Neural crest cell (in vitro differentiated cells): ENCODE data around the gene KLHL13. TPM values are rescaled to one million over a fixed set of nuclear protein-coding genes. Genes with fewer than 3 reads are reported as not detected.

ENCODE experiments used
- DNase-seq: peaks from one replicate; pipeline ENCODE4 v3.0.0; 2021; ENCODE audit warnings: low read depth, mixed read lengths, low spot score
- H3K27ac Mint-ChIP-seq: one replicate; pipeline ENCODE4 v1.8.0; 2021; ENCODE audit warnings: mild to moderate bottlenecking, mixed read lengths; ENCODE audit not compliant: unreplicated experiment
- H3K27me3 Mint-ChIP-seq: 2 replicates; pipeline ENCODE4 v1.8.0; 2021; ENCODE audit warnings: low read depth, mild to moderate bottlenecking, mixed read lengths
- H3K36me3 Mint-ChIP-seq: 2 replicates; pipeline ENCODE4 v1.8.0; 2021; ENCODE audit warnings: low read depth, mild to moderate bottlenecking, mixed read lengths
- H3K4me1 Mint-ChIP-seq: 2 replicates; pipeline ENCODE4 v1.8.0; 2021; ENCODE audit warnings: mixed read lengths
- H3K4me3 Mint-ChIP-seq: one replicate; pipeline ENCODE4 v1.8.0; 2021; ENCODE audit warnings: mild to moderate bottlenecking, mixed read lengths
- H3K9me3 Mint-ChIP-seq: 2 replicates; pipeline ENCODE4 v1.8.0; 2021; ENCODE audit warnings: mixed read lengths
- CTCF ChIP-seq: fragments of 200-600 bp; sonication (generic); conservative IDR thresholded peaks from 2 replicates; pipeline ENCODE4 v1.5.0; 2021; ENCODE audit warnings: antibody characterized with exemption, mild to moderate bottlenecking
- total RNA-seq: library from RNA; stranded (reverse); gene quantifications from 2 replicates; pipeline ENCODE4 v1.2.1, GENCODE V29; 2021

The KLHL13 gene
- total RNA-seq, 1 donor from 2014 or later: 13.2 TPM

DNA sequence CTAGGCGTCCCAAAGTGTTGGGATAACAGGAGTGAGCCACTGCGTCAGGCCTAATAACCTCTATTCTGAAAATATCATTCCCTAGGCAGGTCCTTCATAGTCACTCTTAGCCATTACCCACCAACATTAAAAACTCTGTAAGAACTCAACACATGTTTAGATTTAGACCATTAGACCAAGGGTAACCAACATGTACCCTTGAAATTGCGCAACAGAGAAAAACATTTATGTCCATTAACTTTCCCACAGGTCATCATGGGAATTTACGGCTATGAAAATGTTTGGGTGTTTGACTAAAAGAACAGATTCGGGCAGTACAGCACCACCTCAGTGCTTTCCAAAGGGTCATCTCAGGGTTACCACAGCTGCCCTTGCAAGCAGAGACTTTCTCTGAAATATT is 7.5 kb downstream of the KLHL13 start:
- no peak for DNase-seq
- no peaks in the 10 kb centered on the region for H3K27me3 Mint-ChIP-seq
- H3K4me3 Mint-ChIP-seq: no peak overlapping the region
- H3K36me3 Mint-ChIP-seq: peaks cover 3% of the 10 kb centered on the region
- peaks cover 3% of the 10 kb centered on the region for H3K9me3 Mint-ChIP-seq
- no peak overlapping the region for H3K27ac Mint-ChIP-seq
- no peak for TF ChIP-seq CTCF
- H3K4me1 Mint-ChIP-seq: no peaks in the 10 kb centered on the region

- Mint-ChIP-seq H3K36me3 (peaks cover 3% of the 10 kb centered on the region), H3K9me3 (peaks cover 3% of the 10 kb centered on the region), H3K4me3 (no peak overlapping the region), H3K27me3 (no peaks in the 10 kb centered on the region), H3K27ac (no peak overlapping the region), H3K4me1 (no peaks in the 10 kb centered on the region)
- no peak for DNase-seq
- TF ChIP-seq CTCF: no peak
These were observed 8.3 kb downstream of the KLHL13 start for GRCh38 chrX:118108304-118108703.

GRCh38 chrX:118100091-118100490 is 16.5 kb downstream of the KLHL13 start:
- H3K4me3 Mint-ChIP-seq: no peak overlapping the region
- no peak for TF ChIP-seq CTCF
- H3K4me1 Mint-ChIP-seq: no peaks in the 10 kb centered on the region
- no peak for DNase-seq
- H3K9me3 Mint-ChIP-seq: peaks cover 3% of the 10 kb centered on the region
- H3K27ac Mint-ChIP-seq: no peak overlapping the region
- peaks cover 5% of the 10 kb centered on the region for H3K36me3 Mint-ChIP-seq
- H3K27me3 Mint-ChIP-seq: no peaks in the 10 kb centered on the region

- DNase-seq: no peak
- peaks cover 6% of the 10 kb centered on the region for H3K36me3 Mint-ChIP-seq
- no peak for TF ChIP-seq CTCF
- peaks cover 5% of the 10 kb centered on the region for H3K9me3 Mint-ChIP-seq
- no peak overlapping the region for H3K4me3 Mint-ChIP-seq
- H3K4me1 Mint-ChIP-seq: no peaks in the 10 kb centered on the region
- H3K27me3 Mint-ChIP-seq: no peaks in the 10 kb centered on the region
- H3K27ac Mint-ChIP-seq: no peak overlapping the region
These were observed 28.5 kb downstream of the KLHL13 start for GRCh38 chrX:118088084-118088483.

- no peak for TF ChIP-seq CTCF
- H3K27ac Mint-ChIP-seq: no peak overlapping the region
These were observed 42.4 kb downstream of the KLHL13 start for GRCh38 chrX:118074196-118074595.

More at GRCh38 chrX:118074196-118074595, 42.4 kb downstream of the KLHL13 start:
- Mint-ChIP-seq H3K4me1 (no peaks in the 10 kb centered on the region), H3K36me3 (no peaks in the 10 kb centered on the region), H3K27me3 (no peaks in the 10 kb centered on the region), H3K4me3 (no peak overlapping the region), H3K9me3 (peaks cover 2% of the 10 kb centered on the region)
- no peak for DNase-seq
